ENCODE measurements around the gene CYTH4. TPM values are rescaled to one million over a fixed set of nuclear protein-coding genes. Genes with fewer than 3 reads are reported as not detected.

Gene CYTH4
- total RNA-seq, 1 experiment from 2014 or later, result 3.8 TPM

DNA sequence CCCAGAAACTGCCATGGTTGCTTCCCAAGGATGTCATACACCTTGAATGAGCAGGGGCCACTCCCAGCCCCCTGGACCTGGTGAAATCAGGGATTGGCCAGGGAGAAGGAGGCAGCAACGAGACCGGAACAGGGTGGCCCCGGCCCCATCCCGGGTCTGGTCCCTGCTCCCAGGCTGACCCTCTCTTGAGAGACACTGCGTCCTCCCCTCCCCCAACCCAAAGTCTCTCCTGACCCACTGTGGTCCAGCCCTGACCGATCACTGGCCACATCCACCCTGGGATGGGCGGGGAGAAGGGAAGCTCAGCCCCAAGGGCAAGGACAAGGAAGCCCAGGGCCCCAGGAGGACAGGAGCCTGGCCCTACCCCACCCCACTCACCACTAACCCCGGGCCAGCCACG, 12.4 kb downstream of the CYTH4 start:
- no peak overlapping the region for H3K9ac ChIP-seq (ENCODE audit: low read length)
- intact Hi-C loops (cut with micrococcal nuclease), result no loop called here
- H3K79me2 ChIP-seq (ENCODE audit: insufficient read depth, low read length), result no peaks in the 10 kb centered on the region
- DNase-seq (ENCODE audit: low read depth, low spot score) (no peak), ATAC-seq (0 out of 2 replicates have a peak, but pooled peaks have one; percentile 16)
- no peaks in the 10 kb centered on the region for H4K20me1 ChIP-seq (ENCODE audit: insufficient read depth)
- H3K9me2 ChIP-seq (ENCODE audit: insufficient read depth), result no peaks in the 10 kb centered on the region
- H3K27me3 ChIP-seq (ENCODE audit: insufficient read depth, low read length), result no peaks in the 10 kb centered on the region
- H3K4me3 ChIP-seq (replicated peaks in 1 of 2; ENCODE audit: low read depth in 1 of 2, low read length in 2 of 2), result no peak overlapping the region
- peaks cover 10 to 25% of the 10 kb centered on the region in 2 experiments; a peak in 3 of 4 replicates for H3K4me1 ChIP-seq (ENCODE audit: control insufficient read depth in 1 of 2, insufficient read depth in 2 of 2, low read length in 2 of 2)
- TF ChIP-seq SRF (IDR thresholded peaks at IDR 0.05; ENCODE audit: low read depth), result no peak
- no peak for TF ChIP-seq EZH2 (IDR thresholded peaks at IDR 0.05)
- TF ChIP-seq, protein P1, sequence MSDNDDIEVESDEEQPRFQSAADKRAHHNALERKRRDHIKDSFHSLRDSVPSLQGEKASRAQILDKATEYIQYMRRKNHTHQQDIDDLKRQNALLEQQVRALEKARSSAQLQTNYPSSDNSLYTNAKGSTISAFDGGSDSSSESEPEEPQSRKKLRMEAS (IDR thresholded peaks at IDR 0.05), result no peak
- TF ChIP-seq TCF7L2 (IDR thresholded peaks at IDR 0.05; ENCODE audit: borderline replicate concordance, extremely low read depth, insufficient read depth, insufficient read length), result no peak
- TF ChIP-seq JUND (IDR thresholded peaks at IDR 0.05), result no peak
- no peak for TF ChIP-seq ZNF274 (IDR thresholded peaks at IDR 0.05; ENCODE audit: low read depth, low read length)
- TF ChIP-seq POLR2A (IDR thresholded peaks at IDR 0.05; ENCODE audit: borderline replicate concordance, extremely low read depth, insufficient read depth, insufficient read length), result no peak
- no peak for TF ChIP-seq RAD21 (IDR thresholded peaks at IDR 0.05; ENCODE audit: low read depth)
- TF ChIP-seq, protein P2, sequence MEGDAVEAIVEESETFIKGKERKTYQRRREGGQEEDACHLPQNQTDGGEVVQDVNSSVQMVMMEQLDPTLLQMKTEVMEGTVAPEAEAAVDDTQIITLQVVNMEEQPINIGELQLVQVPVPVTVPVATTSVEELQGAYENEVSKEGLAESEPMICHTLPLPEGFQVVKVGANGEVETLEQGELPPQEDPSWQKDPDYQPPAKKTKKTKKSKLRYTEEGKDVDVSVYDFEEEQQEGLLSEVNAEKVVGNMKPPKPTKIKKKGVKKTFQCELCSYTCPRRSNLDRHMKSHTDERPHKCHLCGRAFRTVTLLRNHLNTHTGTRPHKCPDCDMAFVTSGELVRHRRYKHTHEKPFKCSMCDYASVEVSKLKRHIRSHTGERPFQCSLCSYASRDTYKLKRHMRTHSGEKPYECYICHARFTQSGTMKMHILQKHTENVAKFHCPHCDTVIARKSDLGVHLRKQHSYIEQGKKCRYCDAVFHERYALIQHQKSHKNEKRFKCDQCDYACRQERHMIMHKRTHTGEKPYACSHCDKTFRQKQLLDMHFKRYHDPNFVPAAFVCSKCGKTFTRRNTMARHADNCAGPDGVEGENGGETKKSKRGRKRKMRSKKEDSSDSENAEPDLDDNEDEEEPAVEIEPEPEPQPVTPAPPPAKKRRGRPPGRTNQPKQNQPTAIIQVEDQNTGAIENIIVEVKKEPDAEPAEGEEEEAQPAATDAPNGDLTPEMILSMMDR (IDR thresholded peaks at IDR 0.05 in 2 of 3, conservative IDR thresholded peaks at IDR 0.05 in 1 of 3; ENCODE audit: borderline replicate concordance in 1 of 3, insufficient read depth in 1 of 3, low read depth in 2 of 3, low read length in 2 of 3), result no peak
- no peak for TF ChIP-seq EGR1 (IDR thresholded peaks at IDR 0.05; ENCODE audit: low read depth)
- no peak overlapping the region for H3K27ac ChIP-seq (ENCODE audit: low read depth, low read length)
- no peaks in the 10 kb centered on the region for H3K36me3 ChIP-seq (ENCODE audit: control insufficient read depth in 1 of 2, insufficient read depth in 2 of 2, low read length in 2 of 2)
- ChIA-PET RAD21 (ENCODE audit: low non-redundant PET in 1 of 2, low total read pairs in 2 of 2, uncharacterized antibody in 2 of 2, unreplicated experiment in 2 of 2) (no interaction called here), POLR2A (no interaction called here), CTCF (no interaction called here)
- no TSS peak for BruUV-seq (replicated peaks)
- no peak overlapping the region for H2AFZ ChIP-seq (ENCODE audit: low read depth, low read length, poor library complexity, severe bottlenecking)
- H3K9me3 ChIP-seq (ENCODE audit: control insufficient read depth in 1 of 2, insufficient read depth in 1 of 2, low read depth in 1 of 2, low read length in 2 of 2), result peaks cover 0 to 9% of the 10 kb centered on the region in 2 experiments; a peak in 1 of 4 replicates
- H3K4me2 ChIP-seq (ENCODE audit: low read length), result peak overlapping the region; percentile 47

All from HCT116 (cell line).